SK-N-SH (cell line): ENCODE measurements around the gene MACIR. TPM values are rescaled to one million over a fixed set of nuclear protein-coding genes. Genes with fewer than 3 reads are reported as not detected.
"Not testable (repeated sequence)": the region's sequence is repeated elsewhere in the genome, so short reads cannot be mapped to it uniquely, and the experiment has no call there.

Source experiments
- CTCF ChIA-PET: fragments of 300-600, 350-600 bp; formaldehyde crosslinking; extraction: SDS; loops from one replicate; lab custom pipeline; 2021; lab: Yijun Ruan, JAX
- POLR2A ChIA-PET: fragments of 350-600 bp; sonication (Branson Sonifier 250); formaldehyde crosslinking; extraction: SDS; loops from one replicate; lab custom pipeline; 2020; ENCODE audit warnings: antibody characterized with exemption, inconsistent platforms; lab: Yijun Ruan, JAX
- DNase-seq: peaks from one replicate; pipeline ENCODE4 v3.0.0; 2012
- H2AFZ ChIP-seq: fragments of 200-600 bp; sonication (generic); 2 replicates; pipeline ENCODE4 v1.8.1; 2016; ENCODE audit warnings: antibody characterized with exemption, mild to moderate bottlenecking, low read depth
- H3F3A ChIP-seq: fragments of 200-600 bp; sonication (generic); replicated peaks from 2 replicates; pipeline ENCODE3; 2016; ENCODE audit warnings: antibody characterized with exemption, mild to moderate bottlenecking; ENCODE audit not compliant: insufficient read depth
- H3K27ac ChIP-seq, 2 experiments: fragments of 200-500 bp in 1 of 2; fragments of 200-600 bp in 1 of 2; sonication (Bioruptor generic) in 1 of 2; sonication (generic), shearing (Covaris generic) in 1 of 2; 2 replicates each; pipeline versions ENCODE4 v1.5.1 to v1.6.1; 2014 to 2016; ENCODE audit warnings: low read depth in 2 of 2, inconsistent platforms in 1 of 2, low read length in 1 of 2, mild to moderate bottlenecking in 1 of 2, mixed read lengths in 1 of 2
- H3K27me3 ChIP-seq: fragments of 200-600 bp; sonication (generic), shearing (Covaris generic); 2 replicates; pipeline ENCODE4 v1.6.1; 2016; ENCODE audit warnings: mixed run types; ENCODE audit not compliant: insufficient read depth
- H3K36me3 ChIP-seq, 2 experiments: fragments of 200-500 bp in 1 of 2; fragments of 200-600 bp in 1 of 2; sonication (Bioruptor generic) in 1 of 2; sonication (generic) in 1 of 2; replicated peaks in 1 of 2; 2 replicates each; pipeline versions ENCODE3 to v1.5.1; 2014 to 2016; ENCODE audit warnings: low read length in 1 of 2, mild to moderate bottlenecking in 1 of 2; ENCODE audit not compliant: insufficient read depth in 2 of 2, control insufficient read depth in 1 of 2
- H3K4me1 ChIP-seq, 2 experiments: fragments of 200-500 bp in 1 of 2; fragments of 200-600 bp in 1 of 2; sonication (Bioruptor generic) in 1 of 2; sonication (generic), shearing (Covaris generic) in 1 of 2; 2 replicates each; pipeline versions ENCODE4 v1.5.1 to v1.6.1; 2014 to 2016; ENCODE audit warnings: low read depth in 1 of 2, low read length in 1 of 2, mixed run types in 1 of 2; ENCODE audit not compliant: insufficient read depth in 2 of 2, control insufficient read depth in 1 of 2
- H3K4me2 ChIP-seq: fragments of 200-600 bp; sonication (generic), shearing (Covaris generic); 2 replicates; pipeline ENCODE4 v1.6.1; 2017; ENCODE audit warnings: mixed run types
- H3K4me3 ChIP-seq, 2 experiments: fragments of 200-500 bp in 1 of 2; fragments of 200-600 bp in 1 of 2; sonication (Bioruptor generic) in 1 of 2; sonication (generic), shearing (Covaris generic) in 1 of 2; 2 replicates each; pipeline versions ENCODE4 v1.5.1 to v1.8.1; 2014 to 2016; ENCODE audit warnings: low read depth in 2 of 2, inconsistent platforms in 1 of 2, low read length in 1 of 2, mild to moderate bottlenecking in 1 of 2, mixed read lengths in 1 of 2, moderate library complexity in 1 of 2
- H3K79me2 ChIP-seq: fragments of 200-600 bp; sonication (generic); 2 replicates; pipeline ENCODE4 v1.8.1; 2017; ENCODE audit warnings: mild to moderate bottlenecking; ENCODE audit not compliant: insufficient read depth
- H3K9ac ChIP-seq: fragments of 200-600 bp; sonication (generic); 2 replicates; pipeline ENCODE4 v1.6.1; 2017; ENCODE audit warnings: mixed run types
- H3K9me2 ChIP-seq: fragments of 200-600 bp; sonication (generic); 2 replicates; pipeline ENCODE4 v1.6.1; 2017; ENCODE audit warnings: mixed run types
- H3K9me3 ChIP-seq: fragments of 200-600 bp; sonication (generic); 2 replicates; pipeline ENCODE4 v1.6.1; 2017; ENCODE audit warnings: mixed run types, mild to moderate bottlenecking, moderate library complexity
- H4K20me1 ChIP-seq: fragments of 200-600 bp; sonication (generic); 2 replicates; pipeline ENCODE4 v1.6.1; 2017; ENCODE audit warnings: mild to moderate bottlenecking, mixed run types; ENCODE audit not compliant: insufficient read depth
- CHD2 ChIP-seq: fragments of 150-350 bp; IDR thresholded peaks from 2 replicates; pipeline ENCODE4 v1.6.1; 2018; ENCODE audit warnings: low read length; ENCODE audit not compliant: partially characterized antibody
- GATA2 ChIP-seq: sonication (generic); formaldehyde crosslinking; IDR thresholded peaks from 2 replicates; pipeline ENCODE4 v1.5.0; 2020; ENCODE audit warnings: mild to moderate bottlenecking, missing genetic modification reagents
- RXRA ChIP-seq: IDR thresholded peaks from 2 replicates; pipeline ENCODE4 v1.4.0; 2012; ENCODE audit warnings: low read depth, mild to moderate bottlenecking, borderline replicate concordance
- USF2 ChIP-seq: fragments of 150-350 bp; IDR thresholded peaks from 2 replicates; pipeline ENCODE4 v1.6.1; 2017; ENCODE audit warnings: antibody characterized with exemption, low read length, low read depth, borderline replicate concordance
- WGBS: methylation state at CpG from one replicate; pipeline ENCODE4 v1.1.6; 2017; ENCODE audit warnings: low lambda C conversion rate; 5-methylcytosine and 5-hydroxymethylcytosine counted together
- polyA plus RNA-seq, 3 experiments: library from polyadenylated mRNA; depleted of rRNA; stranded (reverse); fragments of >200 nt; gene quantifications; 2 replicates each; pipeline ENCODE4 v1.2.3, GENCODE V29; 2012

MACIR gene
- polyA plus RNA-seq, 1 of the 3 experiments (the other 2 are of a cell fraction), result 24.7 TPM

GRCh38 chr5:103217101-103217500 is 41.5 kb upstream of the MACIR start (continued):
- TF ChIP-seq USF2, result no peak

- no peak for DNase-seq
- H3K9ac ChIP-seq, result no peak overlapping the region
- ChIA-PET POLR2A (no interaction called here), CTCF (interaction anchor here (1.9 kb wide), 1 partner anchor 14 kb away, joined by 6 read pairs; no protein-coding TSS in a partner anchor)
- no peaks in the 10 kb centered on the region for H3K9me3 ChIP-seq
- 83% methylated on average over 5 of the region's 5 CpGs for WGBS
- no peaks in the 10 kb centered on the region; a peak in 1 of 4 replicates for H3K4me1 ChIP-seq
- H3K9me2 ChIP-seq, result no peaks in the 10 kb centered on the region
- H3K27me3 ChIP-seq, result no peaks in the 10 kb centered on the region
- no peaks in the 10 kb centered on the region for H3F3A ChIP-seq
- H2AFZ ChIP-seq, result no peak overlapping the region
- no peaks in the 10 kb centered on the region for H4K20me1 ChIP-seq
- no peak overlapping the region for H3K4me2 ChIP-seq
- no peak for TF ChIP-seq CHD2
- no peaks in the 10 kb centered on the region for H3K79me2 ChIP-seq
- no peaks in the 10 kb centered on the region for H3K36me3 ChIP-seq
- no peak overlapping the region for H3K4me3 ChIP-seq
- no peak overlapping the region for H3K27ac ChIP-seq
Observed at GRCh38 chr5:103218164-103218563, 40.4 kb upstream of the MACIR start.

- H3K4me3 ChIP-seq, H3K9me3 ChIP-seq, DNase-seq, H3K4me1 ChIP-seq, H3K36me3 ChIP-seq, CTCF ChIA-PET, H4K20me1 ChIP-seq, H3K27ac ChIP-seq, H3K9me2 ChIP-seq, H3K4me2 ChIP-seq, H3F3A ChIP-seq, POLR2A ChIA-PET, H3K27me3 ChIP-seq, H3K79me2 ChIP-seq, H3K9ac ChIP-seq, H2AFZ ChIP-seq: not testable (repeated sequence)
- 98% methylated on average over 2 of the region's 2 CpGs for WGBS
Observed at GRCh38 chr5:103219074-103219473, 39.5 kb upstream of the MACIR start.

- no peak for DNase-seq
- Histone ChIP-seq H3K4me3 (no peak overlapping the region), H3K4me1 (no peaks in the 10 kb centered on the region), H3K9me3 (no peaks in the 10 kb centered on the region), H2AFZ (no peak overlapping the region), H3K27ac (no peak overlapping the region), H3F3A (no peaks in the 10 kb centered on the region), H4K20me1 (no peaks in the 10 kb centered on the region), H3K9ac (no peak overlapping the region), H3K9me2 (no peaks in the 10 kb centered on the region), H3K79me2 (no peaks in the 10 kb centered on the region), H3K36me3 (no peaks in the 10 kb centered on the region), H3K4me2 (no peak overlapping the region), H3K27me3 (no peaks in the 10 kb centered on the region)
- TF ChIP-seq RXRA (no peak), GATA2 (CRISPR knock-in tag) (no peak)
- 95% methylated on average over 23 of the region's 28 CpGs for WGBS
- POLR2A ChIA-PET, result interaction anchor here (0.8 kb wide), 1 partner anchor 35 kb away, joined by 3 read pairs; the partner anchor contains the start of gene MACIR
- CTCF ChIA-PET, result interaction anchor here (0.8 to 2.4 kb wide), 15 partner anchors 7 to 687 kb away, joined by 3 to 19 read pairs (median 4); no protein-coding TSS in a partner anchor
Observed at GRCh38 chr5:103223031-103223955, 35.3 kb upstream of the MACIR start.
